Peyer's patch (tissue), 4 donors: ENCODE data around the gene PPM1D.

ENCODE experiments used
- POLR2A ChIP-seq, 2 donors: fragments of 450-650 bp; IDR thresholded peaks; one replicate each; pipeline ENCODE4 v1.5.1; 2017; ENCODE audit warnings: antibody characterized with exemption in 2 of 2, mild to moderate bottlenecking in 2 of 2, moderate library complexity in 2 of 2
- TF ChIP-seq, protein P1 (sequence below), 6 experiments: fragments of 450-650 bp in 4 of 6; fragments of 200-600 bp in 2 of 6; sonication (generic) in 1 of 6; IDR thresholded peaks; one replicate each; pipeline ENCODE4 v1.5.1; 2017 to 2019; ENCODE audit warnings: antibody characterized with exemption in 6 of 6, mild to moderate bottlenecking in 3 of 6, moderate library complexity in 1 of 6

DNA sequence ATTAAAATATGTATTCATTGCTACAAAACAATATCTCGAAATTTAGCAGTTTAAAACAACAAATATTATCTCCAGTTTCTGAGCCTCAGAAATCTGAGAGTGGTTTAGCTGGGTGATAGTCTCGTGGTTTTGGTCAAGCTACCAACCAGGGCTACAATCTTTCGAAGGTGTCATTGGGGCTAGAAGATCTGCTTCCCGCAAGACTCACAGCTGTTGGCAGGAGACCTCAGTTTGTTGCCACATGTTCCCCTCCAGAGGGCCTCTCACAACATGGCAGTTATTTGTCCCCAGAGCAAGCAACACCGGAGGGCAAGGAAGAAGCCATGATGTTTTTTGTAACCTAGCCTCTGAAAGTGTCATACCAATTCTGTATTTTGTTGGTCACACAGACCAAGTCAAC is 65.6 kb downstream of the PPM1D start:
- TF ChIP-seq, protein P1, sequence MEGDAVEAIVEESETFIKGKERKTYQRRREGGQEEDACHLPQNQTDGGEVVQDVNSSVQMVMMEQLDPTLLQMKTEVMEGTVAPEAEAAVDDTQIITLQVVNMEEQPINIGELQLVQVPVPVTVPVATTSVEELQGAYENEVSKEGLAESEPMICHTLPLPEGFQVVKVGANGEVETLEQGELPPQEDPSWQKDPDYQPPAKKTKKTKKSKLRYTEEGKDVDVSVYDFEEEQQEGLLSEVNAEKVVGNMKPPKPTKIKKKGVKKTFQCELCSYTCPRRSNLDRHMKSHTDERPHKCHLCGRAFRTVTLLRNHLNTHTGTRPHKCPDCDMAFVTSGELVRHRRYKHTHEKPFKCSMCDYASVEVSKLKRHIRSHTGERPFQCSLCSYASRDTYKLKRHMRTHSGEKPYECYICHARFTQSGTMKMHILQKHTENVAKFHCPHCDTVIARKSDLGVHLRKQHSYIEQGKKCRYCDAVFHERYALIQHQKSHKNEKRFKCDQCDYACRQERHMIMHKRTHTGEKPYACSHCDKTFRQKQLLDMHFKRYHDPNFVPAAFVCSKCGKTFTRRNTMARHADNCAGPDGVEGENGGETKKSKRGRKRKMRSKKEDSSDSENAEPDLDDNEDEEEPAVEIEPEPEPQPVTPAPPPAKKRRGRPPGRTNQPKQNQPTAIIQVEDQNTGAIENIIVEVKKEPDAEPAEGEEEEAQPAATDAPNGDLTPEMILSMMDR (IDR thresholded peaks at IDR 0.05): no peak
- no peak for TF ChIP-seq POLR2A (IDR thresholded peaks at IDR 0.05)
